ENCODE results near the gene MARK2. TPM values are rescaled to one million over a fixed set of nuclear protein-coding genes. Genes with fewer than 3 reads are reported as not detected.
A peak's percentile ranks its signal among the peaks of the same experiment; 100 is the strongest.

The MARK2 gene
- total RNA-seq, 2 experiments from 2014 or later: 23.3 to 24.5 TPM

DNA sequence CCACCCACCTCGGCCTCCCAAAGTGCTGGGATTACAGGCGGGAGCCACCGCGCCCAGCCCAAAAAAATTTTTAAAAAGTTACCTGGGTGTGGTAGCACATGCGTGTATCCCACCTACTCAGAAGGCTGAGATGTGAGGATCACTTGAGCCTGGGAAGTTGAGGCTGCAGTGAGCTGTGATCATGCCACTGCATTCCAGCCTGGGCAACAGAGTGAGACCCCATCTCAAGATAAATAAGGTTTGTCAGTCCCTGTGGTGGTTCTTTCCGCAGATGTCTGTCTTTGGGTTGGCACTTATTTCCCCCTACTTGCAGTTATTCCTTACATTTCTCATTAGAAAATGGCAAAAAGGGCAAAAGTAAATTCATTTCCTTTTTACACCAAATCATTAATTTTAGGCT is 8.0 kb downstream of the MARK2 start:
- Mint-ChIP-seq H3K36me3 (ENCODE audit: low read depth) (peaks cover 27% of the 10 kb centered on the region), H3K4me1 (ENCODE audit: low read depth) (peaks cover 82% of the 10 kb centered on the region), H3K4me3 (no peak overlapping the region), H3K27me3 (no peaks in the 10 kb centered on the region), H3K27ac (peak overlapping the region; percentile 46), H3K9me3 (no peaks in the 10 kb centered on the region)
- ATAC-seq (no peak), DNase-seq (no peak)
- no peak for TF ChIP-seq CTCF (IDR thresholded peaks at IDR 0.05)
- intact Hi-C loops (cut with micrococcal nuclease): loop anchor here (10.0 kb wide), 1 partner anchor 48 kb away; no protein-coding TSS in a partner anchor
- CTCF ChIA-PET: interaction anchor here (1.4 to 1.9 kb wide), 4 partner anchors 9 to 60 kb away, joined by 3 to 14 read pairs (median 7); partner anchors contain the start of gene MARK2
- POLR2A ChIA-PET: interaction anchor here (1.3 kb wide), 1 partner anchor 27 kb away, joined by 3 read pairs; no protein-coding TSS in a partner anchor

DNA sequence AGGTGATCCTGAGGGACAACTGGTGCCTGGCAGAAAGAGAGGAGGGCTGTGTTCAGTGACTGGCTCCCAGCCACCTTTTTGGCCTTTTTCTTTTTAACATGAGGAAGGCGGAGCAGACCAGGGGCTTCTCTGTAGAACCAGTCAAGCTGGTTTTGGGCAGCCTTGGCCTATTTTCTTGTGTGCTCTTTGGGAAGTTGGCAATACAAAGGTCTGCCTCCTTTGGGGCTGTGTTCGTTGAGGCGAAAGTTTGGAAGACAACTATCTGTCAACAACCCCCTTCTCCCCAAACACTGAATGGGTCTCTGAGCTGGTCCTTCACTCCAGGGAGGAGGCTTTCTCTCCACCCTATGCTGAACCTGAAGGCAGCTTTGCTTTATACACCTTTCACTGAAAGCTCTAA is 8.5 kb downstream of the MARK2 start:
- Mint-ChIP-seq H3K4me1 (ENCODE audit: low read depth) (peaks cover 81% of the 10 kb centered on the region), H3K27me3 (no peaks in the 10 kb centered on the region), H3K27ac (peak overlapping the region; percentile 46), H3K4me3 (no peak overlapping the region), H3K36me3 (ENCODE audit: low read depth) (peaks cover 26% of the 10 kb centered on the region), H3K9me3 (no peaks in the 10 kb centered on the region)
- CTCF ChIA-PET: interaction anchor here (0.9 to 1.5 kb wide), 3 partner anchors 9 to 59 kb away, joined by 3 to 14 read pairs (median 4); partner anchors contain the start of gene MARK2
- TF ChIP-seq CTCF (IDR thresholded peaks at IDR 0.05): no peak
- DNase-seq (no peak), ATAC-seq (no peak)
- intact Hi-C loops (cut with micrococcal nuclease): loop anchor here (10.0 kb wide), 1 partner anchor 47 kb away; no protein-coding TSS in a partner anchor
- POLR2A ChIA-PET: interaction anchor here (0.8 to 1.3 kb wide), 3 partner anchors 25 to 113 kb away, joined by 3 to 4 read pairs (median 3); no protein-coding TSS in a partner anchor

DNA sequence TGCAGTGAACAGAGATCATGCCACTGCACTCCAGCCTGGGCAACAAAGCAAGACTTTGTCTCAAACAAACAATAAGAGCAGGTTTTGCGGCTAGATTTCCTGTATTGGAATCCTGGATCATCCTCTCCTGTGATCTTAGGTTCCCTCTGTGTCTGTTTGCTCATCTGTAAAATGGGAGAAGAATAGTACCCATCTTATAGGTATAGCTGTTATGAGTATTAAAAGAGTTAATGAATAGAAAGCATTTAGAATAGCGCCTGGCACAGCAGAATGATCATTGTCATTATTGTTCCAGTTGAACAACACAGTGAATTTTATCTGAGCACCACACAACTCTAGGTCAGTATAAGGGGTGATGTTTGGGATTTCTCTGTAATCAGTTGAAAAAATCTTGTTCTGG is 10.8 kb downstream of the MARK2 start:
- POLR2A ChIA-PET: interaction anchor here (0.6 to 1.9 kb wide), 2 partner anchors 12 to 76 kb away, joined by 3 to 6 read pairs; no protein-coding TSS in a partner anchor
- intact Hi-C loops (cut with micrococcal nuclease): loop anchor here (10.0 kb wide), 1 partner anchor 45 kb away; no protein-coding TSS in a partner anchor

GRCh38 chr11:63850920-63851319 is 12.0 kb downstream of the MARK2 start:
- intact Hi-C loops (cut with micrococcal nuclease): loop anchor here (1.0 kb wide), 1 partner anchor 15 kb away; no protein-coding TSS in a partner anchor
- no peaks in the 10 kb centered on the region for H3K9me3 Mint-ChIP-seq
- ChIA-PET CTCF (interaction anchor here (0.9 to 1.7 kb wide), 3 partner anchors 13 to 44 kb away, joined by 3 to 6 read pairs (median 4); no protein-coding TSS in a partner anchor), POLR2A (interaction anchor here (1.2 to 1.9 kb wide), 3 partner anchors 11 to 39 kb away, joined by 3 to 6 read pairs (median 4); no protein-coding TSS in a partner anchor)
- H3K27ac Mint-ChIP-seq: peak overlapping the region; percentile 91
- no peak for TF ChIP-seq CTCF (IDR thresholded peaks at IDR 0.05)
- no peak for ATAC-seq
- no peaks in the 10 kb centered on the region for H3K27me3 Mint-ChIP-seq
- peaks cover 70% of the 10 kb centered on the region for H3K4me1 Mint-ChIP-seq (ENCODE audit: low read depth)
- DNase-seq: no peak
- peak overlapping the region; percentile 65 for H3K4me3 Mint-ChIP-seq
- H3K36me3 Mint-ChIP-seq (ENCODE audit: low read depth): peaks cover 31% of the 10 kb centered on the region

More for the DNA sequence above, 10.8 kb downstream of the MARK2 start:
- H3K36me3 Mint-ChIP-seq (ENCODE audit: low read depth): peaks cover 29% of the 10 kb centered on the region
- ATAC-seq: no peak
- no peaks in the 10 kb centered on the region for H3K9me3 Mint-ChIP-seq
- H3K4me1 Mint-ChIP-seq (ENCODE audit: low read depth): peaks cover 72% of the 10 kb centered on the region
- DNase-seq: no peak
- CTCF ChIA-PET: interaction anchor here (1.4 to 1.7 kb wide), 2 partner anchors 12 to 45 kb away, joined by 3 to 4 read pairs; no protein-coding TSS in a partner anchor
- H3K27me3 Mint-ChIP-seq: no peaks in the 10 kb centered on the region
- H3K4me3 Mint-ChIP-seq: no peak overlapping the region
- H3K27ac Mint-ChIP-seq: peak overlapping the region; percentile 3
- no peak for TF ChIP-seq CTCF (IDR thresholded peaks at IDR 0.05)

- peaks cover 74% of the 10 kb centered on the region for H3K4me1 Mint-ChIP-seq (ENCODE audit: low read depth)
- peak; percentile 50 for ATAC-seq
- TF ChIP-seq CTCF (IDR thresholded peaks at IDR 0.05): no peak
- H3K27me3 Mint-ChIP-seq: no peaks in the 10 kb centered on the region
- ChIA-PET POLR2A (interaction anchor here (1.2 to 1.9 kb wide), 3 partner anchors 11 to 38 kb away, joined by 3 to 6 read pairs (median 4); no protein-coding TSS in a partner anchor), CTCF (interaction anchor here (0.9 to 1.2 kb wide), 2 partner anchors 14 to 17 kb away, joined by 3 to 6 read pairs; no protein-coding TSS in a partner anchor)
- intact Hi-C loops (cut with micrococcal nuclease): loop anchor here (1.0 kb wide), 1 partner anchor 15 kb away; no protein-coding TSS in a partner anchor
- peak overlapping the region; percentile 91 for H3K27ac Mint-ChIP-seq
- peak overlapping the region; percentile 65 for H3K4me3 Mint-ChIP-seq
- no peak for DNase-seq
- H3K36me3 Mint-ChIP-seq (ENCODE audit: low read depth): peaks cover 30% of the 10 kb centered on the region
- no peaks in the 10 kb centered on the region for H3K9me3 Mint-ChIP-seq
Observed at GRCh38 chr11:63851364-63851763, 12.5 kb downstream of the MARK2 start.
